Activated CD8-positive, alpha-beta memory T cell treated with anti-CD3 and anti-CD28 coated beads for 48 hours (primary cell): ENCODE measurements around the gene UBL4A.

Experiments
- DNase-seq, 3 experiments: peaks; one replicate each; pipeline ENCODE4 v3.0.0-alpha.2; 2020; ENCODE audit warnings: low read depth in 2 of 3, low spot score in 2 of 3

The UBL4A gene

DNA sequence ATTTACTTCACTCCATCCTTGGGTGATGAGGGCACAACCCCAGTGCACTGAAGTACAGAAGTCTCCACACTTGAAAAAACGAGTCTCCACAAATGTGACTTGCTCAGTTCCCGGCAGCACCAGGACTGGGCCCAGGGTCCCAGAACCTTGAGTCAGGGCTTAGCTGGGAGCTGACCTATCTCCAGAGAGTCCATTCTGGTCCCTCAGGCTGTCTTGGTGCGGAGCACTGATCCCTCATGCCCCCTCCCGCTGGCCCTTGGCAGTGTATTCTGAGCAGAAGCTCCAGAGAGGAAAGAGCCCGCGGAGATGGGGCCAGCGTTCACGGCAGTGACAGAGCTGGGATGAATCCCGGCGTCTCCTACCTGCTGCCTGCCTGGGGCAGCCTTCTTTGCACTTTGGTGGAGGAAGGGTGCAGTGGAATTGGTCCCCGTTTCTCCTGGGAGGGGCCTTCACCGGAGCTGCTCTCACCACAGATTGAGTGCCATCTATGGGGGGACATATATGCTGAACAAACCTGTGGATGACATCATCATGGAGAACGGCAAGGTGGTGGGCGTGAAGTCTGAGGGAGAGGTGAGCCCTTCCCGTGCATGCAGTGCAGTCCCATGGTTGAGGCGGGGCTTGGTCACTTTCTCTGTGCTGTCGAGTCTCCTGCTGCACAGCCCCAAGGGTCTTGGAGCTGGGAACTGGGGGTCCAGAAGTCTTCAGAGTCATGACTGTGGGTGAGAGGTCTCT is 45.6 kb downstream of the UBL4A start:
- DNase-seq: no peak

DNA sequence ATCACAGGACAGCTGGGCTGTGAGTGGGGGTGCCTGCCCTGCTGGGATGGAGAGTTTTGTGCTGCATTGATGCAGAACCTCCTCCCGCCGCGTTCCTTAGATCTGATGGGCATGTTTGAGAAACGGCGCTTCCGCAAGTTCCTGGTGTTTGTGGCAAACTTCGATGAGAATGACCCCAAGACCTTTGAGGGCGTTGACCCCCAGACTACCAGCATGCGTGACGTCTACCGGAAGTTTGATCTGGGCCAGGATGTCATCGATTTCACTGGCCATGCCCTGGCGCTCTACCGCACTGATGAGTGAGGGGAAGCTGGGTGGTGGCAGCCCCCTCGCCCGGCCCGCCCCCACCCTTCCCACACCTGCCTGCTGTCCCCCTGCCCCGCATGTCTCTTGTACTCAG is 46.6 kb downstream of the UBL4A start:
- no peak for DNase-seq

DNA sequence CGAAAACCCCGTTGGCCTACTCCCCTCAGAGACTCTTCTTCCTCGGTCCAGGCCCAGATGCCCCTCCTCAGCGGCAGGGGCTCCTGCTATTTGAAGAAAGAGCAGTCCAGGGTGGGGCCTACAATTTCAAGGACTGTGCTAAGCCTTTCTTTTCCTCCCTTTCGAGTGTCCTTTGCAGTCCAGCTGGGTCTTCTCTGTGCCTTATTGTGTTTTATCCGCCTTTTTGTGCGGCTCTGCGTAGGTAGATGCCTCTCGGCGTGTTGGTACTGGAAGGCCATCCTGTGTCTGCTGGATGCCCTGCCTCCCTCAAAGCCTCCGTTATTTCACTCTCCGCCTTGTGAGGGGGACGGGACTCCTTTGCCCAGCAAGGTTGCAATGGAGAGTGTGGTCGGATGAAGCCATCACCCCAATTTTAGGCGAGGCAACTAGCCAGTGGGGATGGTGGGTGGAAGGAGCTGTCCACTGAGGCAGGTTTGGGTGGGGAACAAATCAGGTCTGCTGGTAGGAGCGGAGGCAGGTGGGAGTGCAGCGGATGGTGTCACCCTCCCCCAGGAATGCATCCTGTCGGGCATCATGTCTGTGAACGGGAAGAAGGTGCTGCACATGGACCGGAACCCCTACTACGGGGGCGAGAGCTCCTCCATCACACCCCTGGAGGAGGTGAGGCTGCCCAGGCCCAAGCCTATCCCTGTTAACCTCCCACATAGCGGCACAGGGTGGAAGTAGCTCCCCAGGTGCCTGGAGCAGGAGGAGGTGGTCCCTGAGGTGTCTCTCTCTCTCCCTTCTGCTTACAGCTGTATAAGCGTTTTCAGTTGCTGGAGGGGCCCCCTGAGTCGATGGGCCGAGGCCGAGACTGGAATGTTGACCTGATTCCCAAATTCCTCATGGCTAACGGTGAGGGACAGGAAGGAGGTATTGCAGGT is 48.2 kb downstream of the UBL4A start:
- no peak for DNase-seq

DNA sequence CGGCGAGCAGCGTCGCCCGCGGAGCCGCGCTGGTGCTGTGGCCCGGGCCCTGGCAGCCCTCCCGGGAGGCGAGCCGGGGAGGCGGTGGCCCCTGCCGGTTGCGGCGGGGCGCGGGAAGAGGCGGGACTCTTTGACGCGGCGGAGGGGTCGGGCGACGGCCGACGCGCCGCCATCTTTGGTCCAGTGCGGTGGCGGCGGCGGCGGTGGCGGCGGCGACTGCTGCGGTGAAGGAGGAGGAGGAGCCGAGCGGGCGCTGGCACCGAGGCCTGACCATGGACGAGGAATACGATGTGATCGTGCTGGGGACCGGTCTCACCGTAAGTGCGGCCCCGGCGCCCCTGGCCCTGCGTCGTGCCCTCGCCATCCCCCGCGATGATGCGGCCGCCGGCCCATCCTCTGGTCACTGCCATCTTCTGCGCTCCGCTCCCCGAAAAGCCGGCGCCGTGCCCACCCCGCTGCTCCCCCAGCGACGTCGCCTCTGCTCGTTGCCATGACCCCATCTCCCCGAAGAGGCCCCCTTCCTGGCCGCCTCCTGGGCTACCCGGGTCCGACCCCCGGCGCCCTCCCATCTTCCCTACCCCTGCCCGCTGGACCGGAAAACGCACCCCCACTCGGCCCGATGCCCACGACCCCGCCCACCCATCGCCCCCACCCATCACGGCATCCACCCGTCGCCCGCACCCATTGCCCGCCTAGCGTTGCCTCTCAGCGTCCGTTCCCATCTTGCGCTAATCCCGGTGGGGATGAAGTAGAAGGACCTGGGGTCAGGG is 49.2 kb downstream of the UBL4A start, which contains the start of gene GDI1:
Gene GDI1, plus strand, starts transcription at position 172 of the 770 bp plus-strand sequence. Its CDS starts 101 bp downstream, at position 273.
- peak in 1 of 3 experiments; percentile 41 for DNase-seq

DNA sequence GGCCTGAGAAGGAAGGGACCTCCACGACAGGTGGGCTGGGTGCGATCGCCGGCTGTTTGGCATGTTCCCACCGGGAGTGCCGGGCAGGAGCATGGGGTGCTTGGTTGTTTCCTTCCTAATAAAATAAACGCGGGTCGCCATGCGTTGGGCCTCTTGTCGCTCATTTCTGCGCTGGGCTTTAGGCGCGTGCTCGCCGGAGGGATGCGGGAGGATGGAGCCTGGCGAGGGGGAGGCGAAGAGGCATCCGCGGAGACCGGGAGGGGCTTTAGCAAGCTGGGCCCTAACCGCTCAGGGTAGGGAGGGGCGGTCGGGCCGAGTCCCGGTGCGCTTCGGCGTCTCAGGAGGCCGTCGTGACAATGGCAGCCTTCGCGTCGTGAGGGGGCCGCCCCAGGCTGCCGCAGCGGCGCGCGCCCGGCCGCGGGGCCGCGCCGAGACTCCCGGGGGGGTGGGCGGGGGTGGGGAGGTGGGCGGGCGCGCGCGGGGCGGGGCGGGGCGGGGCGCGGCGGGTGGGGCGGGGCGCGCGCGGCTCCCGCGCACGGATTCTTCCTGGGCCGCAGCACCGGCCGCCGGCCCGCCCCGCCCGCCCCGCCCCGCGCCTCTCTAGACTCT is 49.9 kb downstream of the UBL4A start:
- DNase-seq: no peak

DNA sequence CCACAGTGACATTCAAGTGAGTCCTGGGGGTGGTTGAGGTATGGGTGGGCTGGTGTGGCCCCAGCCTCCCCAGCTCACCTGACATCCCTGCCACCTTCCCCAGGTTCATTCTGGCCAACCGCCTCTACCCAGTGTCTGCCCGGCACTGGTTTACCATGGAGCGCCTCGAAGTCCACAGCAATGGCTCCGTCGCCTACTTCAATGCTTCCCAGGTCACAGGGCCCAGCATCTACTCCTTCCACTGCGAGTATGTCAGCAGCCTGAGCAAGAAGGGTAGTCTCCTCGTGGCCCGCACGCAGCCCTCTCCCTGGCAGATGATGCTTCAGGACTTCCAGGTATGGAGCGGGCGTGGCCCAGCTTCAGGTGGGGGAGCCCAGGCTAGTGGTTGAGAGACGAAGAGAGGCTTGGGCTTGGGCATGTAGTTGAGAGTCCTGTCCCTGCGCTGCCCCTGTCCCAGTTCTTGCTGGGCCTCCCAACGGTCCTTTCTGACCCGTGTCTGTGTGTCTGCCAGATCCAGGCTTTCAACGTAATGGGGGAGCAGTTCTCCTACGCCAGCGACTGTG is 51.2 kb downstream of the UBL4A start:
- DNase-seq: no peak

DNA sequence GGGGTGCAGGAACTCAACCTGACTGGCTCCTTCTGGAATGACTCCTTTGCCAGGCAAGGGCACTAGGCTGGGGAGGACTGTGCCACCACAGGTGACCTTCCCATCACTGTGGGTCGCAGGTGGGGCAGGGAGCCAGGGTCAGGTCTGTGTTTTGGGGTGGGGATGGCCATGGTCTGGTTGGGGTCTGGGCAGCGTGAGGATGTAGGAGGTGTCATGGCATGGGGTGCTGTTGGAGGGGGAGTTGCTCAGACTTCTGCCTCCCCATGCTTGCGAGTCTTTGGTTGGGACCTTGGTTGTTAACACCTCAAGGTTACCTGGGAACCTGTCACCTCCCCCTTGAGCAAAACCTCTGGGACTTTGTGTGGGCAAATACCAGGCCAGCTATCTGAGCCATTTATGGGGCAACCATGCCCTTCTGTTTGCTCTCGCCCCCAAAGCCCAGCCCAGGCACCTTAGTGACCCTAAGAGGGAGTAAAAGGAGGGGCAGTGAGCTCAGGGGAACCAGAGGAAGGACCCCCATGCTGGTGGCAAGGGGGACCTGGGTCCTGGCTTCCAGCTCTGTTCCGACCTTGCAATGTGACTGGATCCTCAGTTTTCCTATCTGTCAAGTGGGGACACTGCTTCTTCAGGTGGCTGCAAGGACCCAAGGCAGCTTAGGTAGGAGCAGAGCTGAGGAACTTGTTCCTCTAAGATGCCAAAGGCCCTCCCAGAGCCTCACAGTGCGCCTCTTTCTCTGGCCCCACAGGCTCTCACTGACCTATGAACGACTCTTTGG is 51.8 kb downstream of the UBL4A start:
- no peak for DNase-seq
